Erythroblast (primary cell): ENCODE data around the gene NOTUM.

Experiments used
- GATA1 ChIP-seq: IDR thresholded peaks from 2 replicates; pipeline ENCODE4 v1.6.1; 2011; ENCODE audit warnings: low read depth, mild to moderate bottlenecking, control low read depth, low read length, moderate library complexity
- POLR2A ChIP-seq: IDR thresholded peaks from 2 replicates; pipeline ENCODE4 v1.6.1; 2011; ENCODE audit warnings: mild to moderate bottlenecking, low read length

DNA sequence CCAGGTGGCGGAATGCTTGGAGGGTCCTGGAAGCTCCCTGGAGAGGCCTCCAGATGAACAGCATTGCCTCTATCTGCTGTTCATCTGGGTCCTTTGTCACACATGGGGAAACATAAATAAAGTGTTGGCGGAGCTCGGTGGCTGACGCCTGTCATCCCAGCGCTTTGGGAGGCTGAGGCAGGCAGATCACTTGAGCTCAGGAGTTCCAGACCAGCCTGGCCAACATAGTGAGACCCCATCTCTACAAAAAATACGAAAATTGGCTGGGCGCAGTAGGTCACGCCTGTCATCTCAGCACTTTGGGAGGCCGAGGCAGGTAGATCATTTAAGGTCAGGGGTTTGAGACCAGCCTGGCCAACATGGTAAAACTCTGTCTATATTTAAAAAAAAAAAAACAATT, 16.1 kb downstream of the NOTUM start:
- TF ChIP-seq POLR2A (no peak), GATA1 (no peak)
